Sigmoid colon (tissue), 7 donors: ENCODE data around the gene POLR2H. TPM values are rescaled to one million over a fixed set of nuclear protein-coding genes. Genes with fewer than 3 reads are reported as not detected.

Experiments used
- DNase-seq: peaks from one replicate; pipeline ENCODE4 v3.0.0-alpha.2; 2019
- H3K27ac ChIP-seq, 4 donors: fragments of 200-600 bp; sonication (generic); one replicate each; pipeline ENCODE4 v1.5.1; 2016 to 2019; ENCODE audit warnings: mild to moderate bottlenecking in 1 of 4
- H3K27me3 ChIP-seq, 3 donors: fragments of 200-600 bp; sonication (generic); one replicate each; pipeline ENCODE4 v1.5.1; 2019; ENCODE audit warnings: mild to moderate bottlenecking in 1 of 3
- H3K36me3 ChIP-seq, 4 donors: fragments of 200-600 bp; sonication (generic); one replicate each; pipeline ENCODE4 v1.5.1; 2016 to 2019
- H3K4me1 ChIP-seq, 4 donors: fragments of 200-600 bp; sonication (generic); one replicate each; pipeline ENCODE4 v1.5.1; 2017 to 2019
- H3K4me3 ChIP-seq, 4 donors: fragments of 200-600 bp; sonication (generic); one replicate each; pipeline ENCODE4 v1.5.1; 2017 to 2019; ENCODE audit warnings: mild to moderate bottlenecking in 2 of 4, moderate library complexity in 1 of 4
- H3K9me3 ChIP-seq, 4 donors: fragments of 200-600 bp in 3 of 4; sonication (generic) in 3 of 4; one replicate each; pipeline versions ENCODE4 v1.5.1 to v1.6.1; 2013 to 2019
- EP300 ChIP-seq, 4 donors: sonication (generic); formaldehyde crosslinking; IDR thresholded peaks; one replicate each; pipeline ENCODE4 v1.6.1; 2017; ENCODE audit warnings: antibody characterized with exemption in 4 of 4
- POLR2A ChIP-seq, 2 donors: fragments of 450-650 bp; IDR thresholded peaks; one replicate each; pipeline ENCODE4 v1.6.1; 2016; ENCODE audit warnings: antibody characterized with exemption in 2 of 2, mild to moderate bottlenecking in 2 of 2, moderate library complexity in 2 of 2
- POLR2AphosphoS5 ChIP-seq, 4 donors: sonication (generic); formaldehyde crosslinking; IDR thresholded peaks; one replicate each; pipeline ENCODE4 v1.6.1; 2017; ENCODE audit warnings: antibody characterized with exemption in 4 of 4
- WGBS, 2 donors: extraction: QIAGEN DNeasy Blood & Tissue Kit; methylation state at CpG; one replicate each; pipeline ENCODE4 v1.1.7; 2013; 5-methylcytosine and 5-hydroxymethylcytosine counted together
- intact Hi-C: fragments of 100-400 bp; cut with DNase I; formaldehyde crosslinking; loops from one replicate; pipeline ENCODE4 v1.15.1; 2023
- polyA plus RNA-seq, 3 donors: library from polyadenylated mRNA; stranded (reverse); fragments of 200-250 nt; gene quantifications; one replicate each; pipeline ENCODE4 v1.2.3, GENCODE V29; 2013
- total RNA-seq, 4 donors: library from RNA; depleted of rRNA; stranded (reverse); fragments of >200 nt; gene quantifications; one replicate each; pipeline ENCODE4 v1.1.0, GENCODE V29; 2016
- TF ChIP-seq, protein P1 (sequence below), 4 experiments: fragments of 450-650 bp in 3 of 4; fragments of 200-600 bp in 1 of 4; IDR thresholded peaks; one replicate each; pipeline ENCODE4 v1.5.1; 2016 to 2019; ENCODE audit warnings: antibody characterized with exemption in 4 of 4, mild to moderate bottlenecking in 3 of 4, moderate library complexity in 2 of 4
- donor health status: healthy with polysubstance abuse.
- donor health status: Bipolar disorder and iron deficiency.
- donor health status: healthy.

The POLR2H gene
- total RNA-seq (10 to 100 TPM; 53.2 to 92.5 (median 74.7) TPM), polyA plus RNA-seq (100 to 1,000 TPM; 132 to 162 (median 146) TPM)

DNA sequence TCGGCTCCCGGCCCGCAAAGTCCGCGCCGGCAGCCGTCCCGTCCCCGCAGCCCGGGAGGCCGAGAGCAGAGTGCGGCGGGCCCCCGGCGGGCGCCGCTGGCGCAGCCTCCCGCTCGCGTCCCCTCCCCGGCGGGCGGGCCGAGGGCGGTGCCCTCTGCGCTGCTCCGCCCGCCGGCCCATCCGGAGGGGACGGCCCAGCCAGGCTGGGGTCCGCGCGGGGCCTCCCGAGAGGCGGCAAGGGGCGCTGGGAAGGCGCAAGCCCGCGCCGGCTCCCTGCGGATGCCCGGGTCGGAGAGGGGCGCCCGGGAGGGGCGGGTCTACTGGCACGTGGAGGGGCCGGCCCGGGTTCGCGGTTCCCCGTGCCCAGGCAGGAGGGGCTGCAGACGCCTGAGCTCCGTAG lies at the start of gene POLR2H, which contains the start of gene CLCN2:
Gene POLR2H (plus strand): TSS at position 179 of the 400 bp plus-strand sequence. CDS start 1,783 bp downstream, outside the sequence.
Gene CLCN2 (minus strand): TSS at position 74 of the 400 bp plus-strand sequence. CDS start 126 bp downstream, outside the sequence.
- DNase-seq, result no peak
- peak in 1 of 2 donors; percentile 48 for TF ChIP-seq POLR2A (IDR thresholded peaks at IDR 0.05)
- TF ChIP-seq EP300 (IDR thresholded peaks at IDR 0.05), result no peak
- peak; percentile 54 to 82 (median 73) for TF ChIP-seq POLR2AphosphoS5 (IDR thresholded peaks at IDR 0.05)
- TF ChIP-seq, protein P1, sequence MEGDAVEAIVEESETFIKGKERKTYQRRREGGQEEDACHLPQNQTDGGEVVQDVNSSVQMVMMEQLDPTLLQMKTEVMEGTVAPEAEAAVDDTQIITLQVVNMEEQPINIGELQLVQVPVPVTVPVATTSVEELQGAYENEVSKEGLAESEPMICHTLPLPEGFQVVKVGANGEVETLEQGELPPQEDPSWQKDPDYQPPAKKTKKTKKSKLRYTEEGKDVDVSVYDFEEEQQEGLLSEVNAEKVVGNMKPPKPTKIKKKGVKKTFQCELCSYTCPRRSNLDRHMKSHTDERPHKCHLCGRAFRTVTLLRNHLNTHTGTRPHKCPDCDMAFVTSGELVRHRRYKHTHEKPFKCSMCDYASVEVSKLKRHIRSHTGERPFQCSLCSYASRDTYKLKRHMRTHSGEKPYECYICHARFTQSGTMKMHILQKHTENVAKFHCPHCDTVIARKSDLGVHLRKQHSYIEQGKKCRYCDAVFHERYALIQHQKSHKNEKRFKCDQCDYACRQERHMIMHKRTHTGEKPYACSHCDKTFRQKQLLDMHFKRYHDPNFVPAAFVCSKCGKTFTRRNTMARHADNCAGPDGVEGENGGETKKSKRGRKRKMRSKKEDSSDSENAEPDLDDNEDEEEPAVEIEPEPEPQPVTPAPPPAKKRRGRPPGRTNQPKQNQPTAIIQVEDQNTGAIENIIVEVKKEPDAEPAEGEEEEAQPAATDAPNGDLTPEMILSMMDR (IDR thresholded peaks at IDR 0.05), result no peak
- intact Hi-C loops, result loop anchor here (10.0 kb wide), 1 partner anchor 413 kb away; no protein-coding TSS in a partner anchor
- H3K27me3 ChIP-seq, result no peaks in the 10 kb centered on the region
- H3K36me3 ChIP-seq, result peaks cover 0 to 29% (median 7%) of the 10 kb centered on the region in 4 donors
- peak within 1 kb of the TSS; percentile 63 to 94 (median 86) for H3K4me3 ChIP-seq
- H3K9me3 ChIP-seq, result no peaks in the 10 kb centered on the region
- H3K4me1 ChIP-seq, result peaks cover 0 to 37% (median 34%) of the 10 kb centered on the region in 4 donors
- 0 to 1% methylated on average over 56 of the region's 56 CpGs for WGBS, 2 donors
- peak within 1 kb of the TSS; percentile 93 to 99 (median 98) for H3K27ac ChIP-seq

DNA sequence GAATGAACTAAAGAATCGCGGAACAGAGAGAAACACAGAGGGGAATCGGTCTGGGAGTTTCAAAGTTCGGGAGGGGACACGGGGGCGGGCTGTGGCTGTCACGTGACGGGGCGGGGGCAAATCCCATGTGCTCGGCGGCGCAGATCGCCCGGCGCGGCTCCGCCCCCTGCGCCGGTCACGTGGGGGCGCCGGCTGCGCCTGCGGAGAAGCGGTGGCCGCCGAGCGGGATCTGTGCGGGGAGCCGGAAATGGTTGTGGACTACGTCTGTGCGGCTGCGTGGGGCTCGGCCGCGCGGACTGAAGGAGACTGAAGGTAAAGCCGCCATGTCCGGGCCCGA lies 47.2 kb upstream of the POLR2H start, which contains the start of gene EIF4G1:
Gene EIF4G1 (plus strand): TSS at position 244 of the 337 bp plus-strand sequence. CDS start 1,191 bp downstream, outside the sequence.
- Histone ChIP-seq H3K4me1 (peaks cover 0 to 45% (median 39%) of the 10 kb centered on the region in 4 donors), H3K36me3 (peaks cover 0 to 25% (median 16%) of the 10 kb centered on the region in 4 donors), H3K9me3 (no peaks in the 10 kb centered on the region), H3K27ac (peak within 1 kb of the TSS; percentile 98 to 99 (median 98)), H3K4me3 (peak within 1 kb of the TSS; percentile 68 to 93 (median 88)), H3K27me3 (no peaks in the 10 kb centered on the region)
- peak; percentile 98 for DNase-seq
- intact Hi-C loops, result loop anchor here (1.0 to 2.0 kb wide), 2 partner anchors 23 to 48 kb away; partner anchors contain the start of gene FAM131A
- peak in 1 of 4 donors; percentile 30 for TF ChIP-seq EP300 (IDR thresholded peaks at IDR 0.05)
- peak in 1 of 2 donors; percentile 27 for TF ChIP-seq POLR2A (IDR thresholded peaks at IDR 0.05)
- peak; percentile 68 to 91 (median 86) for TF ChIP-seq POLR2AphosphoS5 (IDR thresholded peaks at IDR 0.05)
- TF ChIP-seq, protein P1 (IDR thresholded peaks at IDR 0.05), result no peak
- whole genome bisulfite sequencing, 2 donors, result 0% methylated on average over 40 of the region's 40 CpGs

DNA sequence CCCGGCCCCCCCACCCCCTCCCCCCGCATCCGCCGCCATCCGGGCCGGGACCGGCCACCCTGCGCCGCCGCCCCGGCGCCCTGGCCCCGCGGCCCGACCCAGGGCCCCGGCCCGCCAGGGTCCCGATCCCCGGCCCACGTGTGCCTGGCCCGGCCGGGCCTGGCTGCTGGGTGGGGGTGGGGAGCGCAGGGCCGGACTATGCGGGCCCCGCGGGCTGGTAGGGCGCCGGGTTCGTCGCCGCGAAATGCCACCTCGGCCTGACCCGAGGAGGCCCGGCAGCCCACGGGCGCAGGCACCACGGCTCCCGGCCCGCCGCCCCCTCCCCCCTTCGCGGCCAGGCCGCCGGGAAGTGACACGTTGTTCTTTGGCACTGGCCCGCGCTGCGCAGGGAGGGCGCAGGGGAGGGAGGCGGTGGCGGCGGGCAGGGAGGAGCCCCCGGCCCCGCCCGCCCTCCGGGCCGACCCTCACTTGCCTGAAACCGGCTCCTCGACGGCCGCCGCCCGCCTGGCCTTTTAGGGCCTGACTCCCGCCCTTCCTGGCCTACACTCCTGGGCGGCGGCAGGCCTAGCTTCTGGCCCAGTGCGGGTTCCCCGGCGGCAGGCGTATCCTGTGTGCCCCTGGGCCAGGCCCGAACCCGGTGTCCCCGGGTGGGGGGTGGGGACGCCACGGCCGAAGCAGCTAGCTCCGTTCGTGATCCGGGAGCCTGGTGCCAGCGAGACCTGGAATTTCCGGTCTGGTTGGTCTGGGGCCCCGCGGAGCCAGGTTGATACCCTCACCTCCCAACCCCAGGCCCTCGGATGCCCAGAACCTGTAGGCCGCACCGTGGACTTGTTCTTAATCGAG lies 46.6 kb upstream of the POLR2H start:
- DNase-seq, result peak; percentile 94
- WGBS, 2 donors, result 1% methylated on average over 89 of the region's 89 CpGs
- no peaks in the 10 kb centered on the region for H3K27me3 ChIP-seq
- H3K4me3 ChIP-seq, result peak overlapping the region; percentile 68 to 93 (median 88)
- peaks cover 0 to 24% (median 16%) of the 10 kb centered on the region in 4 donors for H3K36me3 ChIP-seq
- TF ChIP-seq POLR2A (IDR thresholded peaks at IDR 0.05) (peak; percentile 27 to 42), POLR2AphosphoS5 (IDR thresholded peaks at IDR 0.05) (peak; percentile 52 to 84 (median 78)), EP300 (IDR thresholded peaks at IDR 0.05) (peak in 1 of 4 donors; percentile 66)
- TF ChIP-seq, protein P1 (IDR thresholded peaks at IDR 0.05), result no peak
- peaks cover 0 to 51% (median 45%) of the 10 kb centered on the region in 4 donors for H3K4me1 ChIP-seq
- intact Hi-C loops, result loop anchor here (1.0 to 2.0 kb wide), 2 partner anchors 22 to 48 kb away; partner anchors contain the start of gene FAM131A
- no peaks in the 10 kb centered on the region for H3K9me3 ChIP-seq
- peak overlapping the region; percentile 98 to 99 (median 98) for H3K27ac ChIP-seq

DNA sequence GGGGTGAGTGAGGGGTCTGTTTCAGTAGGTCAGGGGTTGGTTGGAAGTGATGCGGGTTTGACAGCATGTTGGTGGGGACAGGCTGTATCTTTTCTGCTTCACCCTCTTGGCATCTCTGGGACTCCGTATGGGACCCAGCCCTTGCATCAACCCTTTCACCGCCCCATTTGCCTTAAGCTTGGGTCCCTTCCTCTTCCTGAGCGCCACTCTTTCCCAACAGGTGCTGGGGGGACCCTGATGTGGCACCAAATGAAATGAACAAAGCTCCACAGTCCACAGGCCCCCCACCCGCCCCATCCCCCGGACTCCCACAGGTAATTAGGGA lies 46.0 kb upstream of the POLR2H start:
- Histone ChIP-seq H3K4me1 (peaks cover 0 to 56% (median 49%) of the 10 kb centered on the region in 4 donors), H3K27ac (peak overlapping the region; percentile 98 to 99 (median 98)), H3K27me3 (no peaks in the 10 kb centered on the region), H3K36me3 (peaks cover 0 to 27% (median 17%) of the 10 kb centered on the region in 4 donors), H3K4me3 (peak overlapping the region; percentile 68 to 93 (median 88)), H3K9me3 (no peaks in the 10 kb centered on the region)
- intact Hi-C loops, result loop anchor here (2.0 kb wide), 1 partner anchor 47 kb away; no protein-coding TSS in a partner anchor
- TF ChIP-seq POLR2AphosphoS5 (IDR thresholded peaks at IDR 0.05) (no peak), EP300 (IDR thresholded peaks at IDR 0.05) (no peak), POLR2A (IDR thresholded peaks at IDR 0.05) (no peak)
- TF ChIP-seq, protein P1 (IDR thresholded peaks at IDR 0.05), result no peak
- DNase-seq, result no peak
- WGBS, 2 donors, result 2 to 22% methylated on average over 6 of the region's 6 CpGs
